AG08395 (cell line): ENCODE data around the gene TUBA4B.
A peak's percentile ranks its signal among the peaks of the same experiment; 100 is the strongest.
"Not testable (repeated sequence)": the region's sequence is repeated elsewhere in the genome, so short reads cannot be mapped to it uniquely, and the experiment has no call there.

Experiments used
- DNase-seq: peaks from one replicate; pipeline ENCODE4 v3.0.0; 2012; ENCODE audit warnings: mixed read lengths, low spot score

The TUBA4B gene

DNA sequence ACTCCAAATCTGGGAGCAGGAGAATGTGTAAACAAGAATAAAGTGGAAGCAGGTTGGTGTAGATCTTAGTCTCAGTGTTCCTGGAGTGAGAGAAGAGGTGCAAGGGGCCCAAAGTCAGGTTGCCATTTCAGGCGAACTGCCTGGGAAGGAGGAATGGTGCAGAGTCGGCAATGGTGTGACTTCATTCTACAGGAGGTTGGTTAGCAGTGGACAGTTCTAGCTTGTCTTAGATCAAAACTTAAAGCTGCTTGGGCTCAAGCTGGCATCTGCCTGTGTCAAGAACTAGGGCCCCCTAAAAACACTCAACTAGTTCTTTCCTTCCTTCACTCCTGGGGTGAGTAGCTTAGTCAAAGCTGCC lies 4.2 kb upstream of the TUBA4B start:
- no peak for DNase-seq

DNA sequence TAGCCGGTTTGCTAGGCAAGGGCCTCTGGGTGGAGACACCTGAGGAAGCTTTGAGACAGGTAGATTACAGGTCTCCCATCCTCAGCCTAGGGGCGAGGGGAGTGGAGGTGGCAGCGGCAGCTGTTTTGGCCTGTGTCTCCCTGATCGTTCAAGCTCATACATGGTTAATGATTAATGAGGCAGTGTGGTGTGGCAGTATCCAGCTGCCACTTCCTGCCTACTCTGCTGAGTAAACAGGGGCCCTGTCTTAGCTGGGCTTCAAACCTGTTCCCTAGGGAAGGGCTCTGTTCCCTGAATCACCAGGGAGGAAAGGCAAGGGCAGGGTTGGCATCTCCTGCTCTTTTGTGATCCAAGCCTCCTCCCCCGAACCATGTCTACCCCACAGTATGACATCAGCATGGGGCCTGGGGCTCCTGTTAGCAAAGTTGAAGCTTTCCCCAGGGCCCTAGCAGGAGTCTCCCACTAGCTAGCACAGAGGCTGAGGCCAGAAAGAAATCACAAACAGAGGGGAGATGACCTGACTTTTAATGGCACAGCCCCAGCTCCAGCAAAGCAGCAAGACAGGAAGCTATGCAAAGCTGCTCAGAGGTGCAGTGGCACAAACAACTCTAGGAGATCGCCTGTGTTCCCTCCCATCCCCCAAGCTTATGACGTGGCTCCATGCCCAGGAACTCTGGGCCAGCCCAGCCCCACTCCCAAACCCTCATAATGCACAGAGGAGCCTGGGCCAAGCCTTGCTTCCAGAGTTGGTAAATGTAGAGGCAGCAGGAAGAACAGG lies 3.7 kb upstream of the TUBA4B start:
- peak; percentile 68 for DNase-seq

DNA sequence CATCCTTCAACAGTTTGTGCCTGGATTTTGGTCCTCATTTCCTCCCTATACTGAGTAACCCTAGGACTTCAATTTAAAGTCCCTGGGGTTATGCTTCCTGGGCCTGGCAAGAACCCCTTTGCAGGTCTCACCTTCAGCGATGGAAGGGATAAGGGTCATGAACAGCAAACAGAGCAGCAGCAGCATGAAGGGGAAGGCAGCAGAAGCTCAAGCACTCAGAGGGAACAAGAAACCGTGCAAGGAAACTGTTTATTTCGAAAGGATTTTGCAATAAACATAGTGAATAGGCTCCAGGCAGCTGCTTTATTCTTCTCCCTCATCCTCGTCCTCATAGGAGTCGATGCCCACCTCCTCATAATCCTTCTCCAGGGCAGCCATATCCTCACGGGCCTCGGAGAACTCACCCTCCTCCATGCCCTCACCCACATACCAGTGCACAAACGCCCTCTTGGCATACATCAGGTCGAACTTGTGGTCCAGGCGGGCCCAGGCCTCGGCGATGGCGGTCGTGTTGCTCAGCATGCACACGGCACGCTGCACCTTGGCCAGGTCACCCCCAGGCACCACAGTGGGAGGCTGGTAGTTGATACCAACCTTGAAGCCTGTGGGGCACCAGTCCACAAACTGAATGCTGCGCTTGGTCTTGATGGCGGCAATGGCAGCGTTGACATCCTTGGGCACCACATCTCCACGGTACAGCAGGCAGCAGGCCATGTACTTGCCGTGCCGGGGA lies 2.8 kb upstream of the TUBA4B start:
- no peak for DNase-seq

DNA sequence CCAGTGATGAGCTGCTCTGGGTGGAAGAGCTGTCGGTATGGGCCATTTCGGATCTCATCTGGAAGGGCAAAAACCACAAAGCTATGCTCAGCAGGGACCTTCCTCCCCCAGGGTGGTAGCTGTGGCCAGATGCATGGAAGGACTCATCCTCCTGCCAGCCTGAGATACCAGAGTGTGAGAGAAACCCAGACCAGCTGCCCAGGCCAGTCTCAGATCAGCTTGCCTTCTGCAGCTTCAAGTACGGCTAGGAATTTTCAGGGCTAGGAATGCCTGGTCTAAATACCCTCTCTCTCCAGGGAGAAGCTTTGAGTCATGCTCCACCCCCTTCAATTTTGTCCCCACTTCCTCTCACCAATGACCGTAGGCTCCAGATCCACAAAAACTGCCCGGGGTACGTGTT lies 1.4 kb upstream of the TUBA4B start:
- DNase-seq: peak; percentile 7

DNA sequence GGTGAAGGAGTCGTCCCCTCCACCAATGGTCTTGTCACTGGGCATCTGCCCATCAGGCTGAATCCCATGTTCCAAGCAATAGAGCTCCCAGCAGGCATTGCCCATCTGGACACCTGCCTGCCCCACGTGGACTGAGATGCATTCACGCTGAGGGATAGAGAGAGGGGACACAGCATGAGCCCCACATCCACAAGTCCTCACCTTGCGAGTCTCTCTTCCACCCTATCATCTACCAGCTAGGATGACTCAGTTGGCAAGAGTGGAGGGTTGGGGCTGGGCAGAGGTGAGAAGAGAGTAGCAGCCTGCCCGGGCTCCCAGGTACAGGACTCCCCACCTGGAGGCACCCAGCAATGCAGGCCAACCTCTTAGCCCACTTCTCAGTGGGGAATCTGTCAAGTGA lies 959 bp upstream of the TUBA4B start:
- DNase-seq: no peak

DNA sequence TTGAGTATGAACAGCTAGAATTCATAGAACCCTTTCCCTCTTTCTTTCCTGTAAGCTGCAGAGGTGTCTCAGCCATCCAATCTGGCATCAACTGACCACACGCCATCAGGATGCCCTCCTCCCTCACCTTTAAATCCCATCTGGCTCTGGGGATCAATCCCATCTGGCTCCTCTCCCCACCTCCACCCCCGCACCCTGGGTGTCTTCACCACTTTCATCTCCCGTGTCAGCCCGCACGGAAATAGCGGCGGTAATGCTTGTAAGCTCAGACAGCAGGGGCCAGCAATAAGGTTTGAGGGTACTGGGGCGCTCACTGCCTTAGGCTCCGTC lies 508 bp upstream of the TUBA4B start:
- no peak for DNase-seq

DNA sequence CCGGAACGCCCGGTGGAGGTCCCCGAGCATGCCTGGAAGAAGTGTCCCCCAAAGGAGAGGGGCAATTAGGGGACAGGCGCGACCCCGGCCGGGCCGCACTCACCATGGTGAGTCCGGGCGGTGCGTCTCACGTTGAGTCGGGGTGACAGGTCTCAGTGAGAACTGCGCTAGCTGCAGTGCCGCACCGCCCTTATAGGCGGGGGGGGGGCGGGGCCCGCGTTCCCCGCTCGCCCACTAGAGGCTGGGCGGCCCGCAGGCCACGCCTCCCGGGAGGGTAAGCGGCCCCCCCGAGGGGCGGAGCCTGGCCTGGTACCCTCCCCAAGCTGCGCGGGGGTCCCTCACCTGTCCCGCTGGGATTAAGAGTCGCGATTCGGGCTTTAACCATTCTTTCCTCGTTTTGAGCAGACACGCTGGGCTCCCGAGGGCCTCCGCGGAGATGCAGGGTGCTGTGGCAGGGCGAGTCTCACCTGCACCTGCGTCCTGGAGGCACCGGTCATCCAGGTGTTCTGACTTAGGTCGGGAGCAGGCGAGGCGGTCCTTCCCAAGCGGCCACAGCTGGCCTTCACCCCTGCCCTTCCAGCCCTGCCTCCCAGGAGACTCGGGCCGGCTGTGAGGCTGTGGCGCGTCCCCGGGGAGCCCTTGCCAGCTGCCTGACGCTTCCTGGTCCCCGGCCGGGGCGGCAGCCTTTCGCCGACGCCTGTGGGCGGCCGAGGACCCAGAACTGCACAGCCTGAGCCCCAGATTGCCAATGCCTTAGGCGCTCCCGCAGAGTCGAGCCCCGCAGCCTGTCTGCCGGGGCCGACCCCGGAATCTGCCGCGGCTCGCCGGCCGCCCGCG lies 928 bp downstream of the TUBA4B start, which contains the start of gene TUBA4A:
Gene TUBA4A (minus strand): TSS at position 166 of the 837 bp plus-strand sequence. CDS start 60 bp downstream, at position 106.
- DNase-seq: peak; percentile 94

DNA sequence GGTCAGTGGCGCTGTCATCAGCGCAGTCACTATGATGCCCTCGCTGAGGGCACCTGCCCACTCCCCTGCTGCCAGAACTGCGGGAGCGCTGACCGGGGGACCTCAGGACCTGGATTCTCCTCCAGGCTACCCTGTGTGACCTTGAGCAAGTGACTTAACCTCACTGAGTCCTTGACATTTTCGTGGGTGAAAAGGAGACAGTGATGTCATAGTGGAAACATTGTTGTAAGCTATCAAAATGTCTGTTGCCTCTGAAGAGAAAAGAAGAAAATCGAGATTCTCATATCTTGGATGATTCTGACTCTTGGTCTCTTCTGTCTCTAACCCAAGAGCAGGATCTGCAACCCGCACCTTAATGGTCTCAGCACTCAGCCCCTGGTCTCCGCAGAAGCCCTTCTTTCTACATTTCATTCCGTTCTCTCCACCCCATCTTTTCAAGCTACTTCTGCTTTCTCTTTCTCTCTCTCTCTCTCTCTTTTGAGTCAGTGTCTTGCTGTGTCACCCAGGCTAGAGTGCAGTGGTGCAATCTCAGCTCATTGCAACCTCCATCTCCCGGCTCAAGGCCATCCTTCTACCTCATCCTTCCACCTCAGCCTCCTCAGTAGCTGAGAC lies 1.7 kb downstream of the TUBA4B start:
- DNase-seq: no peak

DNA sequence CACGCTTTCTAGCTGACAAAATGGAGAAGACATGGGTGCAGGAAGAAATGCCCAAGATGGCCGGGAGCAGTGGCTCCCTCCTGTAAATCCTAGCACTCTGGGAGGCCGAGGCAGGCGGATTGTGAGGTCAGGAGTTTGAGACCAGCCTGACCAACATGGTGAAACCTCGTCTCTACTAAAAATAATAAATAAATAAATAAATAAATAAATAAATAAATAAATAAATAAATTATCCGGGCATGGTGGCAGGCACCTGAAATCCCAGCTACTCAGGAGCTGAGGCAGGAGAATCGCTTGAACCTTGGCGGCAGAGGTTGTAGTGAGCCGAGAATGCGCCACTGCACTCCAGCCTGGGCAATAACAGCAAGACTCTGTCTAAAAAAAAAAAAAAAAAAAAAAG lies 5.9 kb downstream of the TUBA4B start:
- not testable (repeated sequence) for DNase-seq

DNA sequence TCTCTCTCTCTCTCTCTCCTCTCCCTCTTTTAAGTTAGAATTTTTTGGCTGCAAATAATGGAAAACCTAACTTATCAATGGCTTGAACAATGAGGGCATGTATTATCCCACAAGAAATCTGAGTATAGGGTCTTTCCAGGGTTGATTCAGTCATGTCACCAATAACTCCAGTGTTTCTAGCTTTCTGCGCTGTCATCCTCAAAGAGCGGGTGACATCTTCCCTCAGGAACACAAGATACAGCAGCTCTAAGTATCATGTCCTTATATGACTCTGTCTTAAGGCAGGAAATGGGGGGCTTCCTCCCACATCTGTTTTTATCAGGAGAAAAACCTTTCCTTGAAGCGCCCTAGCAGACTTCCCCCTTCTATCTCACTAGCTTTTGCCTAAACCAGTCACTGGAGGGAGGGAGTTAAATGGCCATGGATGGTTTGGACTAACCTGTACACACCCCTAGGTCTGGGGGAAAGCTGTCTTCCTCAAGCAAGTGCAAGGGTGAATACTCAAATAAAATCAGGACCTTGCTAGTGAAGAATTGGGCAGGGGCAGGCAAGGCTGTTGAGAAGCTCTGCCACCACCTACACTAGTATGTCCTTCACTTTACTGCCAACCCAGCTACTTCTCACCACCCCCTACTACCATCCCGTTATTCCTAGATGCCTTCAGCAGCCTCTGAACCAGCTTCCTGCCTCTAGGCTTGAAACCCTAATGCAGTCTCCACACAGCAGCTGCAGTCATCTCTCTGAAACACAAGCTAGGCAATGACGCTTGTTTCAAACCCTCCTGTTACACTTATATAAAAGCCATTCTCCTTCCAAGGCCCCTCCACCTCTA lies 8.2 kb downstream of the TUBA4B start:
- no peak for DNase-seq

DNA sequence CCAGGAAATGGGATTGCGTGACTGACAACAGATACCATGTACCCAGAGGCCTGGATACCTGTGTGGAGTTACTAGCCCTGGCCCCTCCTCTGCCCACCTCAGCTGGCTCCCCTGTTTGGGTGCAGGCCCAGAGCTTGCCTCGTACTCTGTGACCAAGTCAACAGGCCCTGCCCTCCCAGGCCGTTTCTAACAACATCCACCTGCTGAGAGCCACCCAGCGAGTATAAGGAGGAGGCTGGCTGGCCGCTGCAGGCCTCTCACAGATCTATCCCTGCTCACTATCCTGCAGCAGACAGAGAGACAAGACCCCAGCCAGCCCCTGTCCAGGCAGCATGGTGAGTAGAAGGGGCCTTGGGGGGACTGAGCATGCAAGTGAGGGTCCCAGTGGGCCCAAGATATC lies 13.2 kb downstream of the TUBA4B start:
- no peak for DNase-seq

DNA sequence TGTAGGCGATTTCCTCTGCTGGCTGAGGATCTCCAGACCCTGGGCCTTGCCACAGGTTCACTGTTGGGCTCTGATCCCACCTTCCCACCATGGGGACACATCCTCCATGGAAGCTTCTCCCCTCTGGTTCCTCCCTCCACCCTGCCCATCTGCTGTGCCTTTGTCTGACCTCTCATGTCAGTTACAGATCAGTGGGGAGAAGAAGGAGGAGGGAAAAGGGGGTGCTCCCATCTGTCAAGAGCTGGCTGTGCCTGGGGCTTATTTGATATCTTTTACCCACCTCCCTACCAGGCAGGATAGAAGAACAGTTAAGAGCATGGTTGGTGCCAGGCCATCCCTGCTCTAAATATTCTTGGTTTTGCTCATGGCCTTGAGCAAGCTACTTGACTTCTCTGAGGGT lies 13.8 kb downstream of the TUBA4B start:
- DNase-seq: no peak

DNA sequence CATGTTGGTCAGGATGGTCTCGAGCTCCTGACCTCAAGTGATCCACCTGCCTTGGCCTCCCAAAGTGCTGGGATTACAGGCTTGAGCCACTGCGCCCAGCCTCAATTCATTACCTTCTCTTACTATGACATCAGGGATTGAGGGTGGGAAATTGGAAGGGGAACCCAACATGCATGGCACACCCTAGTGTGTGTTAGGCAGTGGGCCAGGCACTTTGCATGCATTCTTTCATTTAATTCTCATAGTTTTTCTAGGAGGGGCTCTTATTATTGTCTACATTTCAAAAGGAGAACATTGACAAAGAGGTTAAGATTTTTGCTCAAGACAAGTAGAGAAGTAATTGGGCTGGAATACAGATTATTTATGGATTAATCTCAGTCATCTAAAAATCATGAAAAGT lies 15.3 kb downstream of the TUBA4B start:
- no peak for DNase-seq

DNA sequence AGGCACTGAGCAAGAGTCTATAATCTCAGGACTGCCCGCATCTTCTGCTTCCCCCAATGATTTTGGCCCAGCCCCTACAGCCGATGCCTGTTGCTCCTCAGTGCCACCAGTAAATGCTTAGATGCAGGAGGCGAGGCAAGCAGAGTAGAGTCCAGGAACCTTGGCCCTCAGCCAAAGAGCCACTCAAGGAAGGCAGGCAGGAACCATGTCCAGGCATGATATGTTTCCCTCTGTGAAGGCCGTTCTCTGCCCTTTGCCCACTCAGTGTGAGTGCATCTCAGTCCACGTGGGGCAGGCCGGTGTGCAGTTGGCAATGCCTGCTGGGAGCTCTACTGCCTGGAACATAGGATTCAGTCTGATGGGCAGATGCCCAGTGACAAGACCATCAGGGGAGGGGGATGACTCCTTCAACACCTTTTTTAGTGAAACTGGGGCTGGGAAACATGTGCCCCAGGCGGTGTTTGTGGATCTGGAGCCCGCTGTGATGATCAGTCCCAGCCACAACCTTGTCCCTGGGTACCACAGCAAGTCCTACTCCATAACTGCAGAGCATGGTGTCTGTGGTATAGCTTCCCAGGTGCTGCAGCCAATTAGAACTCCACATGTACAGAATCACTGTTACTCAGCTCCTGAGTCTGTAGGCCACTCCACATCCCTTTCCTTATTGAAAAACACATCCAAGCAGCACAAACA lies 16.5 kb downstream of the TUBA4B start:
- DNase-seq: no peak

DNA sequence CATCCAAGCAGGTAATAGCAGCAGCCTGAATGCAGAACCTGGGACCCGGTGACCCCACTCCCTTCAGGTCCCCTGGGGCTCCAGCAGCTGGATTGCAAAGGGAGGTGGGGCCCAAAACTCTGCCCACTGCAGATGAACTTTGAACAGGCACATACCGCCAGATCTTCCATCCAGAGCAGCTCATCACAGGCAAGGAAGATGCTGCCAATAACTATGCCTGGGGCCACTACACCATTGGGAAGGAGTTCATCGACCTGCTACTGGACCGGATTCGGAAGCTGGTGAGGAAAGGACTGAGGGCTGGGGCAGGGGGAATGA lies 17.0 kb downstream of the TUBA4B start:
- DNase-seq: no peak

DNA sequence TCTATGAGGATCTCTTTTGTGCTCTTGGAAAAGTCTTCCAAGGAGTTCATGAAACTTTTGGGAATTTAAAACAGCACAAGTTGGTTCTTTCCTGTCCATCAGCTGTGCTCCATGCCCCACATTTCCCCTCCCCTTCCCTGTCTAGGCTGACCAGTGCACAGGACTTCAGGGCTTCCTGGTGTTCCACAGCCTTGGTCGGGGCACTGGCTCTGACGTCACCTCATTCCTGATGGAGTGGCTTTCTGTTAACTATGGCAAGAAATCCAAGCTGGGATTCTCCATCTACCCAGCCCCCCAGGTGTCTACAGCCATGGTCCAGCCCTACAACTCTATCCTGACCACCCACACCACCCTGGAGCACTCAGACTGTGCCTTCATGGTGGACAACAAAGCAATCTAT lies 18.0 kb downstream of the TUBA4B start:
- no peak for DNase-seq

DNA sequence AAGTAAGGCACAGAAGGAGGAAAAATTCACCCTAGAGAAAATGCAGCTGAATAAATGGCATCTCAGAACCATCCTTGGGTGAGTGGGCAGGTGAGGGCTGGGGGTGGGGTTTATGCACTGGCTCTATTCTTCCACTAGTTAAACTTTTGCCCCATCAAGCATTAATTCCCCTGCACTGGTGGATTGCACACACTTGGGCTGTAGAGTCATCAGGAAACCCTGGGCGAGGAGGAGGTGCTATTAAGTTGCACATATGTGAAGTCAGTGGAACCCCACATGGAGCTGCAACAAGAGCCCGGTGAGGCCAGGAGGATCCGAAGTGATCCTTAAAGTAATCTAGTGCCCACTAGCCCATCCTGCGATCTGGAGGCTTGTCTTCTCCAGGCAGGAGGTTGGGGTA lies 19.3 kb downstream of the TUBA4B start:
- DNase-seq: no peak

DNA sequence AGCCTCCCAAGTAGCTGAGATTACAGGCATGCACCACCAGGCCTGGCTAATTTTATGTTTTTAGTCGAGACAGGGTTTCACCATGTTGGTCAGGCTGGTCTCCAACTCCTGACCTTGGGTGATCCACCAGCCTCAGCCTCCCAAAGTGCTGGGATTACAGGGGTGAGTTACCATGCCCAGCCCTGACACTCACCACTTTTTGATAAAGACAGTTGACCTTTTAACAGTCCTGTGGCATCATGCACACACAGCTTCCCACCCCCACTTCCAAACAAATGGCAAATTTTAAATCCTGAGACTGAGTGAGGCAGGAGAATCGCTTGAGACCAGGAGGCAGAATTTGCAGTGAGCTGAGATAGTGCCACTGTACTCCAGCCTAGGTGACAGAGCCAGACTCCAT lies 20.0 kb downstream of the TUBA4B start:
- no peak for DNase-seq

DNA sequence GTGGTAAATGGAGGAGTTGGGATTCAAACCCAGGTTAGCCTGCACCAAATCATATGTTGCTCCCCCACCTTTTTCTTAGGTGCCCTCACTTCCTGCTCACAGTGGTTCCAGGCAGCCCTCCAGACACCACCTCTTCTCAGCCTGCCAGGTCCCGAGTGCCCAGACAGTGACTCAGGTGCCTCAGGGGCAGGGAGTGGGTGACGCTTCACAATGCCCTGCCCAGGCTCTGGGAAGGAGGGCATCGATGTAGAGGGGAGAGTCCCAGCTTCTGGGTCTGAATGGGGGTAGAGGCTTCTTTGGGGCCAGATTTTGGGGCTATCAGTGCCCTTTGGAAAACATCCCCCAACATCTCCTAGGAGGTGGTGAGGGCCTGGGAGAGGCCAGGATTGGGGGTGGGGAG lies 20.9 kb downstream of the TUBA4B start:
- DNase-seq: no peak

DNA sequence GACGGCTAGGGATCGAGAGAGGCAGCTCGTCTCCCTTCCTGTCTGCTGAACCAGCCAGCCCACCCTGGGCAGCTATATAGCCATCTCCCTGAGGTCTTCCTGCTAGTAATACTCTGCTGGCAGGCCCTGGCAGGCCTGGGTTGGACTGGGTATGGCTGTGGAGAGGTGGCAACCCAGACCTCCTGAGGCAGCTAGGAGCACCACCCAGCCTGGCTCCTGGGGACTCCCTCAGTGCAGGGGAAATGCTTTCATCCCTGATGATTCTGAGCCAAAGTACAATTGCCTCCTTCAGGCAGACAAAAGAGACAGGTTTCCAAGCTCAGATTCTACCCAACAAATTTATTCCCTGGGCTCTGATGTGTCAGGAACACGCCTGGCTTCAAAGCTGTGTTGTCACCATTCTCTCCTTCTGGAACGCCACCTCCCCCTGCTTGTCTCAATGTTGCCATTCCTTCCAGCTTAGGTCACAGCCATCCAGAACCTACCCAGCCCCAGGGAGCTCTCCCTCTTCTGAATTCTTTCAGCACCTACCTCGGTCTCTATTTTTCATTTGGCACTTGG lies 21.4 kb downstream of the TUBA4B start:
- peak; percentile 93 for DNase-seq
